Left forelimb (tissue), 1 donor: ENCODE results near the gene GOLGA1.
"Not testable (repeated sequence)": the region's sequence is repeated elsewhere in the genome, so short reads cannot be mapped to it uniquely, and the experiment has no call there.

ENCODE experiments used
- DNase-seq: peaks from one replicate; pipeline ENCODE4 v3.0.0-alpha.2; 2018; ENCODE audit warnings: low spot score

Gene GOLGA1

GRCh38 chr9:124939944-124940343 lies 939 bp downstream of the GOLGA1 start:
- DNase-seq: no peak

- DNase-seq: no peak
Observed at GRCh38 chr9:124934290-124934689, 6.6 kb downstream of the GOLGA1 start.

GRCh38 chr9:124932333-124932732 lies 8.6 kb downstream of the GOLGA1 start:
- no peak for DNase-seq

GRCh38 chr9:124929464-124929863 lies 11.4 kb downstream of the GOLGA1 start:
- DNase-seq: no peak

- DNase-seq: no peak
Observed at GRCh38 chr9:124928116-124928515, 12.8 kb downstream of the GOLGA1 start.

GRCh38 chr9:124920394-124920793 lies 20.5 kb downstream of the GOLGA1 start:
- DNase-seq: not testable (repeated sequence)

GRCh38 chr9:124914753-124915405 lies 26.0 kb downstream of the GOLGA1 start:
- no peak for DNase-seq

GRCh38 chr9:124913378-124913777 lies 27.5 kb downstream of the GOLGA1 start:
- no peak for DNase-seq

GRCh38 chr9:124911766-124912165 lies 29.1 kb downstream of the GOLGA1 start:
- DNase-seq: no peak

- no peak for DNase-seq
Observed at GRCh38 chr9:124908098-124908497, 32.8 kb downstream of the GOLGA1 start.

GRCh38 chr9:124906966-124907365 lies 33.9 kb downstream of the GOLGA1 start:
- DNase-seq: no peak

- DNase-seq: no peak
Observed at GRCh38 chr9:124899845-124900244, 41.0 kb downstream of the GOLGA1 start.

GRCh38 chr9:124897570-124898460 lies 43.1 kb downstream of the GOLGA1 start:
- DNase-seq: no peak

GRCh38 chr9:124894741-124895170 lies 46.1 kb downstream of the GOLGA1 start:
- no peak for DNase-seq

- DNase-seq: no peak
Observed at GRCh38 chr9:124894035-124894740, 46.7 kb downstream of the GOLGA1 start.

- DNase-seq: no peak
Observed at GRCh38 chr9:124890179-124890578, 50.7 kb downstream of the GOLGA1 start.

- no peak for DNase-seq
Observed at GRCh38 chr9:124889006-124889405, 51.9 kb downstream of the GOLGA1 start.

- DNase-seq: no peak
Observed at GRCh38 chr9:124887832-124888231, 53.1 kb downstream of the GOLGA1 start.

GRCh38 chr9:124886866-124887492 lies 53.9 kb downstream of the GOLGA1 start:
- no peak for DNase-seq

GRCh38 chr9:124886461-124886860 lies 54.4 kb downstream of the GOLGA1 start:
- DNase-seq: no peak

- DNase-seq: no peak
Observed at GRCh38 chr9:124885551-124885950, 55.3 kb downstream of the GOLGA1 start.

- no peak for DNase-seq
Observed at GRCh38 chr9:124884376-124884775, 56.5 kb downstream of the GOLGA1 start.
